Lower lobe of right lung (tissue), 2 donors: ENCODE measurements around the gene PTTG1IP2. TPM values are rescaled to one million over a fixed set of nuclear protein-coding genes. Genes with fewer than 3 reads are reported as not detected.

Experiments
- ATAC-seq, 2 donors: fragments of 200-7000 bp; cut with Tn5 transposase; one replicate each; pipeline ENCODE4 v1.9.1; 2020 to 2022; ENCODE audit warnings: mild to moderate bottlenecking in 2 of 2, moderate library complexity in 2 of 2
- DNase-seq: peaks from one replicate; pipeline ENCODE4 v3.0.0-alpha.2; 2020
- H3K27ac ChIP-seq: fragments of 200-600 bp; one replicate; pipeline ENCODE4 v1.8.0; 2022
- H3K27me3 ChIP-seq: fragments of 200-600 bp; one replicate; pipeline ENCODE4 v1.8.0; 2022; ENCODE audit warnings: low read depth
- H3K36me3 ChIP-seq: fragments of 200-600 bp; one replicate; pipeline ENCODE4 v1.8.0; 2022; ENCODE audit warnings: mild to moderate bottlenecking
- H3K4me1 ChIP-seq: fragments of 200-600 bp; one replicate; pipeline ENCODE4 v1.8.0; 2022
- H3K4me3 ChIP-seq: fragments of 200-600 bp; one replicate; pipeline ENCODE4 v1.8.0; 2022; ENCODE audit warnings: mild to moderate bottlenecking
- H3K9me3 ChIP-seq: fragments of 200-600 bp; one replicate; pipeline ENCODE4 v1.8.0; 2022
- CTCF ChIP-seq: fragments of 200-600 bp; IDR thresholded peaks from one replicate; pipeline ENCODE4 v1.8.0; 2022; ENCODE audit warnings: antibody characterized with exemption, mild to moderate bottlenecking
- intact Hi-C: fragments of 100-400 bp; cut with DNase I; formaldehyde crosslinking; loops from one replicate; pipeline ENCODE4 v1.11.0; 2022
- total RNA-seq: library from RNA; stranded (reverse); fragmentation: NEBNext Ultra II Directional; extraction: Animal tissue kit (Norgen Biotek cat#: 25700); gene quantifications from one replicate; pipeline ENCODE4 v1.2.1, GENCODE V29; 2021
- donor health status: DM: no; HTN: yes; CAD: no; lungs with severe emphysema.

The PTTG1IP2 gene
- total RNA-seq, 1 donor from 2014 or later, result not detected

GRCh38 chr7:90502539-90502938 is 33.1 kb downstream of the PTTG1IP2 start:
- ATAC-seq, result no peak
- H3K4me1 ChIP-seq, result no peaks in the 10 kb centered on the region
- no peak overlapping the region for H3K4me3 ChIP-seq
- intact Hi-C loops, result no loop called here
- no peaks in the 10 kb centered on the region for H3K27me3 ChIP-seq
- TF ChIP-seq CTCF, result no peak
- no peaks in the 10 kb centered on the region for H3K9me3 ChIP-seq
- no peak for DNase-seq
- H3K27ac ChIP-seq, result no peak overlapping the region
- H3K36me3 ChIP-seq, result no peaks in the 10 kb centered on the region

GRCh38 chr7:90503367-90503766 is 33.9 kb downstream of the PTTG1IP2 start:
- Histone ChIP-seq H3K27ac (no peak overlapping the region), H3K4me3 (no peak overlapping the region), H3K36me3 (no peaks in the 10 kb centered on the region), H3K4me1 (no peaks in the 10 kb centered on the region), H3K9me3 (no peaks in the 10 kb centered on the region), H3K27me3 (no peaks in the 10 kb centered on the region)
- no peak for TF ChIP-seq CTCF
- DNase-seq (no peak), ATAC-seq (no peak)
- intact Hi-C loops, result no loop called here

GRCh38 chr7:90507692-90508091 is 38.3 kb downstream of the PTTG1IP2 start:
- Histone ChIP-seq H3K27ac (no peak overlapping the region), H3K4me1 (no peaks in the 10 kb centered on the region), H3K9me3 (no peaks in the 10 kb centered on the region), H3K36me3 (no peaks in the 10 kb centered on the region), H3K4me3 (no peak overlapping the region), H3K27me3 (no peaks in the 10 kb centered on the region)
- DNase-seq (no peak), ATAC-seq (no peak)
- no peak for TF ChIP-seq CTCF
- intact Hi-C loops, result no loop called here

- Histone ChIP-seq H3K4me1 (no peaks in the 10 kb centered on the region), H3K9me3 (no peaks in the 10 kb centered on the region), H3K36me3 (no peaks in the 10 kb centered on the region), H3K4me3 (no peak overlapping the region), H3K27ac (no peak overlapping the region), H3K27me3 (no peaks in the 10 kb centered on the region)
- no peak for DNase-seq
- no peak for TF ChIP-seq CTCF
- intact Hi-C loops, result no loop called here
- no peak for ATAC-seq
Measured at GRCh38 chr7:90511776-90512175, 42.3 kb downstream of the PTTG1IP2 start.

GRCh38 chr7:90512821-90513254 is 43.4 kb downstream of the PTTG1IP2 start:
- no peak for TF ChIP-seq CTCF
- no peaks in the 10 kb centered on the region for H3K36me3 ChIP-seq
- no peaks in the 10 kb centered on the region for H3K27me3 ChIP-seq
- ATAC-seq (no peak), DNase-seq (no peak)
- H3K27ac ChIP-seq, result no peak overlapping the region
- intact Hi-C loops, result no loop called here
- no peak overlapping the region for H3K4me3 ChIP-seq
- H3K9me3 ChIP-seq, result no peaks in the 10 kb centered on the region
- no peaks in the 10 kb centered on the region for H3K4me1 ChIP-seq

- intact Hi-C loops, result no loop called here
- H3K4me3 ChIP-seq, result no peak overlapping the region
- no peak for DNase-seq
- no peaks in the 10 kb centered on the region for H3K4me1 ChIP-seq
- H3K27ac ChIP-seq, result no peak overlapping the region
- H3K36me3 ChIP-seq, result no peaks in the 10 kb centered on the region
- TF ChIP-seq CTCF, result no peak
- no peaks in the 10 kb centered on the region for H3K27me3 ChIP-seq
- no peaks in the 10 kb centered on the region for H3K9me3 ChIP-seq
- no peak for ATAC-seq
Measured at GRCh38 chr7:90516257-90516656, 46.8 kb downstream of the PTTG1IP2 start.
